Measurements from ENCODE around the gene MAML2.

GRCh38 chr11:96191752-96192151, 151.2 kb downstream of the MAML2 start:
- no peak for TF ChIP-seq EZH2 (IDR thresholded peaks at IDR 0.05; ENCODE audit: low read depth)
- no peak for TF ChIP-seq CTCF (conservative IDR thresholded peaks at IDR 0.05)

Data from PC-9 (cell line).